HG02938 (cell line): ENCODE data around the gene SERPINC1.
"Not testable (repeated sequence)": the region's sequence is repeated elsewhere in the genome, so short reads cannot be mapped to it uniquely, and the experiment has no call there.

Source experiments
- ATAC-seq: cut with Tn5 transposase; IDR thresholded peaks from one replicate; pipeline ENCODE4 v1.9.1; 2021; ENCODE audit warnings: mild to moderate bottlenecking, moderate library complexity; ENCODE audit not compliant: unreplicated experiment

The SERPINC1 gene

GRCh38 chr1:173893611-173894010 is 23.5 kb downstream of the SERPINC1 start:
- ATAC-seq: no peak

DNA sequence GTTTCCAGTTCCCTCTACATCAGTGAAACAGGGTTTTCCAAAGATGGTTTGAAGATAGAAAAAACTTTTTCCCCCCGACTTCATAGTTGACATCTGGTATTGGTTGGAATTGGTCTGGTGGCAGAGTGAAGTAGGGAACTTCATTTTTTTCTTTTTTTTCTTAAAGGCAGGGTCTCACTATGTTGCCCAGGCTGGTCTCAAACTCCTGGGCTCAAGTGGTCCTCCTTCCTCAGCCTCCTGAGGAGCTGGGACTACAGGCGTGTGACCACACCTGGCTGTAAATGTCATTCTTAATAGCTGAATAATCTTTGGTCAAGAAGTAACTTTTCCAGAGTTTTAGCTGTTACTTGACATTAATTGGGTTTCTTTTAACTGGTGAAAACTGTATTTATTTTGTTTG is 27.2 kb downstream of the SERPINC1 start:
- no peak for ATAC-seq

GRCh38 chr1:173888749-173889148 is 28.4 kb downstream of the SERPINC1 start:
- no peak for ATAC-seq

GRCh38 chr1:173887627-173888026 is 29.5 kb downstream of the SERPINC1 start:
- ATAC-seq: no peak

DNA sequence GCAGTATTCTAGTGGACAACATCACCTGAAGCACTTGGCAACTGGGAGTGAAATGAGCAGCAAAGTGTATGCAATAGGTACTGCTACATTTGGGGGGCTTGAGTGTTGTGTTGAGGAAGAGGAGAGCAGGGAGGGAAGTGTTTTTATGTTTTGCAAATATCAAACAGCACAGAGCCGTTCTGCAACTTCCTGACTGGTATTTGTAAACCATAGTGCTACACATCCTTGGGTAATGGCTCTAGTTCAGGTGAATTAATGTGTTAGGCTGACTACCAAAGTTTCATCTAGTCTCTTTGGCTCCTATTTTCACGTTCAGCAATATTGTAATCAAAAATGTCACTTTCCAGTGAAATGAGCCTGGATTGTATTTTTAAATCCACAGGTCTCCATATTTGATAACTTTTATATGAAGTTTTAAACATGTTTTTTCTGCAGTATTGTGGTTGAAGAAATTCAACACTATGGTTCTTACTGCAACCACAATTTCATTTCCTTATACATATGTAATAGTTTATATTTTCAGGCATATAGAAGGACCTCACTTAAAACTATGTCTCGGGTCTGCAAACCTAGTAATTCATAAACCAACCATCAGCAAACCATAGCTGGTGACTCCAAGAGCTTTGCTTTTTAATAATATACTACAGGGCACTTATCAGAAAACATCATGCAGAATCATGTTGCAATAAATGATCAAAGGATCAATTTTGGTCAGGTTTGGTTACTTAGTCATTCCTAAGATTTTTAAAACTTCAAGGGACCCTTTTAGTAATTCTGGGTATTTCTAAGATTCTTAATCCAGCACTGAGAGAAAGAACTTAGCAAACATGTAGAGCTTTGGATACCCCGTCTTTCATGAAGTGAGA is 30.1 kb downstream of the SERPINC1 start:
- no peak for ATAC-seq

GRCh38 chr1:173884701-173885100 is 32.4 kb downstream of the SERPINC1 start:
- ATAC-seq: no peak

GRCh38 chr1:173881117-173881516 is 36.0 kb downstream of the SERPINC1 start:
- not testable (repeated sequence) for ATAC-seq

GRCh38 chr1:173878251-173878650 is 38.9 kb downstream of the SERPINC1 start:
- no peak for ATAC-seq

GRCh38 chr1:173876732-173877131 is 40.4 kb downstream of the SERPINC1 start:
- ATAC-seq: no peak

DNA sequence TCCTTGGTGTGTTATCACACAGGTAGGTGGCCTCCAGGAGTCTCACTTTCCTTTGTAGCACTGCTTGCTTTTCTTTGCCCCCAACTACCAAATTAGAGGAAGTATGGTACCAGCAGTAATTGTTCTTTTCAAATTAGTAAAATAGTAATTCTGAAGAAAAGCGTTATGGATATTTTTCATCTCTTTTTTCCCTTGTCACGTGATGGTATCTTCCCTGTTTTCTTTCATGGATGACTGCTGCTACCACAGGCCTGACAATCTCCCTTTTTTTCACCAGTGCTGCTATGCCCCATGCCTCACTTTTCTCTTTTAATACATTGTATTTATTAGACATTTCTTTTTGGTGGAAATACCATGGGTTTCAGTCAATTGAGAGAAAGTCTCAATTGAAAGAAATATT is 45.6 kb downstream of the SERPINC1 start:
- no peak for ATAC-seq

- ATAC-seq: no peak
These were observed 46.0 kb downstream of the SERPINC1 start for GRCh38 chr1:173871091-173871490.

DNA sequence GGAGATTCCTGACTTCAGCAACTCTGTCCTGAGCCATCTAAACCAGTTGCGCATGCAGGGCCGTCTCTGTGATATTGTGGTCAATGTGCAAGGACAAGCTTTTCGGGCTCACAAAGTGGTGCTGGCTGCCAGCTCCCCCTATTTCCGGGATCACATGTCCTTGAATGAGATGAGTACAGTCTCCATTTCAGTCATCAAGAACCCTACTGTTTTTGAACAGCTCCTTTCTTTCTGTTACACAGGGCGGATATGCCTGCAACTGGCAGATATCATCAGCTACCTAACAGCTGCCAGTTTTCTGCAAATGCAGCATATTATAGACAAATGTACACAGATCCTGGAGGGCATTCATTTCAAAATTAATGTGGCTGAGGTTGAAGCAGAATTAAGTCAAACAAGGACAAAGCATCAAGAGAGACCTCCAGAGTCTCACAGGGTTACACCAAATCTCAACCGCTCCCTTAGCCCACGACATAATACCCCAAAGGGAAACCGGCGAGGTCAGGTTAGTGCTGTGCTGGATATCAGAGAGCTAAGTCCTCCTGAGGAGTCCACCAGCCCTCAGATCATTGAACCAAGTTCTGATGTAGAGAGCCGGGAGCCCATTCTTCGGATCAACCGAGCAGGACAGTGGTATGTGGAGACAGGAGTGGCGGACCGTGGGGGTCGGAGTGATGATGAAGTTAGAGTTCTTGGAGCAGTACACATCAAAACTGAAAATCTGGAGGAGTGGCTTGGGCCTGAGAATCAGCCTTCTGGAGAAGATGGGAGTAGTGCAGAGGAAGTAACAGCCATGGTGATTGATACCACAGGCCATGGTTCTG is 46.7 kb downstream of the SERPINC1 start:
- no peak for ATAC-seq

DNA sequence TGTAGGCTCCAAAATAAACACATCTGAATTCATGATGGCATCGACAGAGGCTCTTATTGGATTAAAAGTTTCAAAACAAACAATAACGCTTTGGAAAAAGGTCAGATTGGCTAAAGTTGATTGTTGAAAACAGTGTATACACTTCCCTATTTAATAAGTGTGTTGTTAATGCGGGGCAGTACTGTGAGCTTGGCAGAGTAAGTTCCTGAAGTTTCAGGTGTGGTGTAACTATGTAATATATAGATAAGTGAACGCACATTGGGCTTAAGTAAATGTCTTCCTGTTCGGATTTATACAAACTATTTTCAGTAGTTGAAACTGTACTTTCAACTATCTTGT is 48.1 kb downstream of the SERPINC1 start:
- no peak for ATAC-seq

- ATAC-seq: peak; percentile 48
These were observed 48.7 kb downstream of the SERPINC1 start, which contains the start of gene ZBTB37 for GRCh38 chr1:173868266-173869020. TSS of gene ZBTB37 (plus strand) at chr1:173868380. CDS start at chr1:173870226, 1,846 bp downstream.

GRCh38 chr1:173867753-173868265 is 49.3 kb downstream of the SERPINC1 start, which contains the start of gene GAS5:
TSS of gene GAS5 (minus strand) at chr1:173867989.
- peak; percentile 74 for ATAC-seq

DNA sequence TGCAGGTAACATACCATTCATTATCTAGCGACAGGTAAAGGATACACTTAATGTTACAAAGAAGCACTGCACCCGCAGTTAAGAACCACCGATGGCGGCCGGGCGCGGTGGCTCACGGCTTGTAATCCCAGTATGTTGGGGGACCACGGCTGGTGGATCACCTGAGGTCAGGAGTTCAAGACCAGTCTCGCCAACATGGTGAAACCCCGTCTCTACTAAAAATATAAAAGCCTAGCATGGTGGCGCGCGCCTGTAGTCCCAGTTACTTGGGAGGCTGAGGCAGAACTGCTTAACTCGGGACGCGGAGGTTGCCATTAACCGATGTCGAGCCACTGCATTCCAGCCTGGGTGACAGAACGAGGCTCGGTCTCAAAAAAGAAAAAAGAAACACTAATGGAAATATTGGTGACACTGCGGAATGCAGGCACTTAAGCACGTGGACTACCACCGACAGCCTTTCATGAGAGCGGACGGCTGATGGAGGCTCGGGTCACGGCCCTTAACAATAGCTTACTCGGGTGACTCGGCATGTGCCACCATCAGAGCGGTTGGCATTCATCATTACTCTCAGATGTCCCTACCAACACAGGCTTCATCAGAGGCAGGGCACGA is 49.9 kb downstream of the SERPINC1 start:
- no peak for ATAC-seq

DNA sequence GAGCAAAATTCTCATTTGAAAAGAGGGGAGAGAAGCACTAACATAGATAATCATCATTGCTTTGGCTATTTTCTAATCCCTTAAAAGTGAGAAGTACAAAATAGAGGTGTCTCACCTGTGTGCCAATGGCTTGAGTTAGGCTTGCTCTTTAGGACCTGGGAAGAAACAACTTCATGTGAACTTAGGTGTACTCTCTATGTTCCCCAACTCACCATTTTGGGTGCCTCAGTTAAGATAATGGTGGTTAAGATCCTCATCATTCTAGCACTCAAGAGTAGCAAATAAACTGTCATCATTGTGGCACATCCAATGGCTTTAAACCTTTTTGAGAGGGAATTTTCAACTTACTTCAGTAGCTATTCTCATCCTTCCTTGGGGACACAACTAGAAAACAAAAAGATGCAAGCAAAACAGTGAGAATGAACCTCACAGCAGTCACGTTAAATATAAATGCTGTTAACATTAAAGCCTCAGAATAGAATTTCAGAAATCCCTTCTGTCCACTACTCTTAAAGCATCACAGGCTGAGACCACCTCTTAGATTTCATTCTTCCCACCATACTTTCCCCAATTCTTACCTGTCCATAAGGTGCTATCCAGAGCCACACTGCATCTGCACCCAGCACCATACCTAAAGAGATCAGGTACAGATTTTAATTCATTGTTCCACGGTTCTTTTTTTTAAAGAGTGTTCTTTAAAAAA is 50.6 kb downstream of the SERPINC1 start:
- ATAC-seq: no peak

GRCh38 chr1:173865468-173866164 is 51.5 kb downstream of the SERPINC1 start:
- ATAC-seq: no peak

DNA sequence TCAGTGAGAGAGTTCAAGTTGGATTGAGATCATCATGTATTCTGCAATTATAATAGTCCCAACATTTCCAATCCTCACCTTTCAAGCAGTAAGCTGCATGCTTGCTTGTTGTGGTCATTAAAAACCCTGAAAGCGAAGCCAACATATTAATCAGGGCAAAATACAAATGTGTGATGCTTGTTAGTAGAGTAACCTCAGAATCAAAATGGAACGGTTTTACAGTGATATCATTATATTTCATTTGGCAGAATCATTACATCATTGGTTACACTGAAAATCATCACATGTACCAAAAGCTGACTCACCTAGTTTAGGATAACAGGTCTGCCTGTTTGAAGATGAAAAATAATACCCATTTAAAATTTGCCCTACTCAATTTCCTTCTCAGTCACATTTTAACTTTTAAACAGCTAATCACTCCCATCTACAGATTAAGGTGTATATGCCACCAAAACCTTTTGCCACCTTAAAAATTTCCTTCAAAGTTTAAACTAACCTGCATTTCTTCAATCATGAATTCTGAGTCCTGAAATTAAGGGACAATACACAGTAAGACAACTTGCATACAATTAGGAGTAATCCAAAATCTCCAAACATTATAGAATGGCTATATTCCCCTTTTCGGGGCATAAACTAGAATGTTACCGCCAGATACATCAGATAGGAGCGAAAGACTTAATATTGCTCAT is 52.8 kb downstream of the SERPINC1 start:
- no peak for ATAC-seq
